HL-60 (cell line): ENCODE results near the gene ESRRB.

Experiments used
- DNase-seq, 2 experiments: peaks; one replicate each; pipeline ENCODE4 v3.0.0-alpha.2; 2010 to 2020; ENCODE audit warnings: low read depth in 1 of 2, low spot score in 1 of 2
- H3K27ac ChIP-seq: fragments of 250-450 bp; sonication (Bioruptor Pico); replicated peaks from 2 replicates; pipeline ENCODE4 v1.5.1; 2020; ENCODE audit warnings: mild to moderate bottlenecking, moderate library complexity
- H3K27me3 ChIP-seq: fragments of 250-450 bp; sonication (Bioruptor Pico); 2 replicates; pipeline ENCODE4 v1.5.1; 2021; ENCODE audit warnings: mild to moderate bottlenecking, moderate library complexity; ENCODE audit not compliant: insufficient read depth, poor library complexity, severe bottlenecking
- H3K4me3 ChIP-seq: replicated peaks from 2 replicates; pipeline ENCODE4 v1.5.1; 2011; ENCODE audit warnings: mild to moderate bottlenecking, control low read depth, low read length; ENCODE audit not compliant: insufficient read depth
- CTCF ChIP-seq: IDR thresholded peaks from one replicate; pipeline ENCODE4 v1.5.1; 2011; ENCODE audit warnings: low read length, control low read depth, inconsistent platforms; ENCODE audit not compliant: insufficient read depth
- GABPA ChIP-seq: IDR thresholded peaks from 2 replicates; pipeline ENCODE4 v1.6.1; 2012; ENCODE audit warnings: low read depth
- POLR2AphosphoS5 ChIP-seq: IDR thresholded peaks from 2 replicates; pipeline ENCODE4 v1.6.1; 2012; ENCODE audit warnings: low read depth
- REST ChIP-seq: IDR thresholded peaks from 2 replicates; pipeline ENCODE4 v1.6.1; 2012; ENCODE audit warnings: low read depth; ENCODE audit not compliant: insufficient replicate concordance
- SPI1 ChIP-seq: IDR thresholded peaks from 2 replicates; pipeline ENCODE4 v1.6.1; 2012; ENCODE audit warnings: low read depth, mild to moderate bottlenecking, borderline replicate concordance

The ESRRB gene

GRCh38 chr14:76395161-76395560, 19.2 kb downstream of the ESRRB start:
- DNase-seq: no peak
- no peak for TF ChIP-seq CTCF
- no peak for TF ChIP-seq GABPA
- no peak for TF ChIP-seq REST
- no peak for TF ChIP-seq POLR2AphosphoS5
- TF ChIP-seq SPI1: no peak
- H3K4me3 ChIP-seq: no peak overlapping the region
- no peak overlapping the region for H3K27ac ChIP-seq
- H3K27me3 ChIP-seq: no peaks in the 10 kb centered on the region

GRCh38 chr14:76396714-76397187, 20.8 kb downstream of the ESRRB start:
- no peak for TF ChIP-seq SPI1
- no peak for TF ChIP-seq GABPA
- no peak for TF ChIP-seq REST
- no peak for TF ChIP-seq CTCF
- no peak for TF ChIP-seq POLR2AphosphoS5
- Histone ChIP-seq H3K4me3 (no peak overlapping the region), H3K27me3 (no peaks in the 10 kb centered on the region), H3K27ac (no peak overlapping the region)
- no peak for DNase-seq

GRCh38 chr14:76405627-76406026, 29.7 kb downstream of the ESRRB start:
- Histone ChIP-seq H3K4me3 (no peak overlapping the region), H3K27me3 (no peaks in the 10 kb centered on the region), H3K27ac (no peak overlapping the region)
- DNase-seq: no peak
- TF ChIP-seq GABPA (no peak), CTCF (no peak), POLR2AphosphoS5 (no peak), REST (no peak), SPI1 (no peak)
